GM12878 (cell line): Measurements from ENCODE around the gene SETBP1. TPM values are rescaled to one million over a fixed set of nuclear protein-coding genes. Genes with fewer than 3 reads are reported as not detected.

Experiments
- ATAC-seq: fragments of 200-7000 bp; cut with Tn5 transposase; 3 replicates; pipeline ENCODE4 v1.9.1; 2020; ENCODE audit warnings: mild to moderate bottlenecking, moderate library complexity
- BruUV-seq: library from RNA; stranded (reverse); fragments of 400-500 nt; replicated peaks from 2 replicates; lab custom pipeline; 2021; lab: Mats Ljungman, UMichigan
- CTCF ChIA-PET: fragments of 300-600 bp; sonication (Branson Sonifier 250); formaldehyde crosslinking; extraction: SDS; loops from one replicate; lab custom pipeline; 2021; ENCODE audit warnings: inconsistent platforms; lab: Yijun Ruan, JAX
- POLR2A ChIA-PET: fragments of 350-600 bp; formaldehyde crosslinking; extraction: SDS; loops from one replicate; lab custom pipeline; 2021; ENCODE audit warnings: inconsistent platforms; lab: Charles Lee
- RAD21 ChIA-PET: fragments of 300-600 bp; sonication (Branson Sonifier 250); formaldehyde crosslinking; loops from one replicate; lab custom pipeline; 2023; ENCODE audit warnings: antibody characterized with exemption; ENCODE audit not compliant: unreplicated experiment; lab: Charles Lee
- SMC1A ChIA-PET: fragments of 300-600 bp; sonication (Branson Sonifier 250); formaldehyde crosslinking; loops from one replicate; lab custom pipeline; 2023; ENCODE audit not compliant: unreplicated experiment, uncharacterized antibody; lab: Charles Lee
- DNase-seq: peaks from one replicate; pipeline ENCODE4 v3.0.0-alpha.2; 2011; ENCODE audit warnings: low read depth, low spot score
- FAIRE-seq: peaks from 3 replicates; lab custom pipeline; 2011; peaks lifted over from hg19 to GRCh38; lab: Jason Lieb, UNC
- H2AFZ ChIP-seq: 2 replicates; pipeline ENCODE4 v1.6.0; 2011; ENCODE audit warnings: low read depth, low read length, control low read depth; ENCODE audit not compliant: control insufficient read depth
- H3K27ac ChIP-seq: 2 replicates; pipeline ENCODE4 v1.5.1; 2011; ENCODE audit warnings: control low read depth; ENCODE audit not compliant: control insufficient read depth, insufficient read depth
- H3K27me3 ChIP-seq, 2 experiments: replicated peaks in 1 of 2; 2 replicates each; pipeline versions ENCODE4 v1.6.0 to v1.6.1; 2011; ENCODE audit warnings: low read length in 1 of 2; ENCODE audit not compliant: control insufficient read depth in 2 of 2, insufficient read depth in 2 of 2
- H3K36me3 ChIP-seq, 2 experiments: 2 replicates each; pipeline ENCODE4 v1.5.1; 2011; ENCODE audit warnings: low read length in 1 of 2; ENCODE audit not compliant: control insufficient read depth in 2 of 2, insufficient read depth in 2 of 2
- H3K4me1 ChIP-seq: 2 replicates; pipeline ENCODE4 v1.6.1; 2011; ENCODE audit warnings: mild to moderate bottlenecking, low read length, moderate library complexity, mixed read lengths; ENCODE audit not compliant: control insufficient read depth, insufficient read depth
- H3K4me2 ChIP-seq: 2 replicates; pipeline ENCODE4 v1.6.0; 2011; ENCODE audit warnings: control low read depth; ENCODE audit not compliant: control insufficient read depth, insufficient read depth
- H3K4me3 ChIP-seq: fragments of 200-600 bp; sonication (generic); 2 replicates; pipeline ENCODE4 v1.5.1; 2016
- H3K79me2 ChIP-seq: 2 replicates; pipeline ENCODE4 v1.6.0; 2011; ENCODE audit warnings: low read length; ENCODE audit not compliant: control insufficient read depth, insufficient read depth
- H3K9ac ChIP-seq: 2 replicates; pipeline ENCODE4 v1.8.0; 2011; ENCODE audit warnings: low read length, control low read depth, mixed read lengths; ENCODE audit not compliant: control insufficient read depth, insufficient read depth
- H3K9me3 ChIP-seq: replicated peaks from 3 replicates; pipeline ENCODE4 v1.5.1; 2011; ENCODE audit warnings: mild to moderate bottlenecking, low read length; ENCODE audit not compliant: control insufficient read depth, insufficient read depth
- H4K20me1 ChIP-seq: 2 replicates; pipeline ENCODE4 v1.6.0; 2011; ENCODE audit not compliant: control insufficient read depth, insufficient read depth
- BCL11A ChIP-seq: IDR thresholded peaks from 2 replicates; pipeline ENCODE4 v1.6.1; 2011; ENCODE audit warnings: low read depth, low read length
- BCL3 ChIP-seq: IDR thresholded peaks from 2 replicates; pipeline ENCODE4 v1.6.1; 2011; ENCODE audit warnings: borderline replicate concordance, low read depth, mild to moderate bottlenecking, moderate library complexity, low read length; ENCODE audit not compliant: insufficient read depth, poor library complexity, severe bottlenecking
- DPF2 ChIP-seq: fragments of 450-650 bp; IDR thresholded peaks from 2 replicates; pipeline ENCODE4 v1.6.1; 2017; ENCODE audit warnings: mild to moderate bottlenecking
- FOS ChIP-seq: IDR thresholded peaks from 3 replicates; pipeline ENCODE4 v1.6.1; 2011; ENCODE audit warnings: borderline replicate concordance; ENCODE audit not compliant: insufficient read length; ENCODE audit errors: extremely low read depth
- JUND ChIP-seq: IDR thresholded peaks from 2 replicates; pipeline ENCODE4 v1.6.1; 2012; ENCODE audit warnings: low read depth, mild to moderate bottlenecking, low read length, improper control_type of control experiment, moderate library complexity
- NRF1 ChIP-seq: conservative IDR thresholded peaks from 2 replicates; pipeline ENCODE4 v1.6.1; 2011; ENCODE audit warnings: mild to moderate bottlenecking, low read depth, low read length, improper control_type of control experiment
- PKNOX1 ChIP-seq: fragments of 450-650 bp; IDR thresholded peaks from 2 replicates; pipeline ENCODE4 v1.6.1; 2016; ENCODE audit warnings: mild to moderate bottlenecking
- RB1 ChIP-seq: fragments of 450-650 bp; formaldehyde crosslinking; IDR thresholded peaks from 2 replicates; pipeline ENCODE4 v1.6.1; 2017; ENCODE audit warnings: mild to moderate bottlenecking, borderline replicate concordance
- REST ChIP-seq: IDR thresholded peaks from 2 replicates; pipeline ENCODE4 v1.6.1; 2012; ENCODE audit warnings: mild to moderate bottlenecking, low read depth, low read length
- SIX5 ChIP-seq: IDR thresholded peaks from 2 replicates; pipeline ENCODE4 v1.6.1; 2011; ENCODE audit warnings: mild to moderate bottlenecking, low read depth, low read length, moderate library complexity; ENCODE audit not compliant: severe bottlenecking
- SMAD1 ChIP-seq: fragments of 450-650 bp; IDR thresholded peaks from 2 replicates; pipeline ENCODE4 v1.6.1; 2018; ENCODE audit warnings: mild to moderate bottlenecking, low read depth; ENCODE audit not compliant: partially characterized antibody
- SMAD5 ChIP-seq: IDR thresholded peaks from 2 replicates; pipeline ENCODE4 v1.6.1; 2016; ENCODE audit warnings: antibody characterized with exemption, low read depth
- WRNIP1 ChIP-seq: IDR thresholded peaks from 2 replicates; pipeline ENCODE4 v1.6.1; 2011; ENCODE audit warnings: low read depth, low read length, improper control_type of control experiment, borderline replicate concordance
- YBX1 ChIP-seq: fragments of 450-650 bp; IDR thresholded peaks from 2 replicates; pipeline ENCODE4 v1.6.1; 2016; ENCODE audit warnings: antibody characterized with exemption
- ZNF207 ChIP-seq: fragments of 450-650 bp; IDR thresholded peaks from 2 replicates; pipeline ENCODE4 v1.6.1; 2014; ENCODE audit warnings: antibody characterized with exemption, mild to moderate bottlenecking, borderline replicate concordance
- ZNF384 ChIP-seq: IDR thresholded peaks from 2 replicates; pipeline ENCODE4 v1.6.1; 2012; ENCODE audit warnings: low read depth, mild to moderate bottlenecking, low read length, improper control_type of control experiment, borderline replicate concordance
- WGBS: methylation state at CpG from one replicate; pipeline ENCODE4 v1.1.6; 2016; ENCODE audit warnings: low lambda C conversion rate; ENCODE audit not compliant: insufficient replicate concordance, insufficient coverage; ENCODE audit errors: missing lambda C conversion rate; 5-methylcytosine and 5-hydroxymethylcytosine counted together
- in situ Hi-C: fragments of 300-500 bp; cut with MboI; formaldehyde crosslinking; loops from 9 replicates; pipeline ENCODE4 v1.14.3; 2018; ENCODE audit warnings: mixed read lengths
- intact Hi-C: fragments of 100-400 bp; cut with micrococcal nuclease; formaldehyde crosslinking; loops from one replicate; pipeline ENCODE4 v1.14.2; 2022; ENCODE audit not compliant: unreplicated experiment
- polyA plus RNA-seq, 11 experiments: library from polyadenylated mRNA; depleted of rRNA in 4 of 11; unstranded in 6 of 11; stranded (reverse) in 5 of 11; fragments of >200 nt; fragmentation: Nextera tagmentation in 4 of 11; fragmentation: Illumina TruSeq in 1 of 11; extraction: Ambion mirVana in 4 of 11; extraction: Trizol in 1 of 11; gene quantifications; 1 replicate in 1 of 11; 2 replicates in 10 of 11; pipeline versions ENCODE4 v1.2.1 to v1.2.3, GENCODE V29; 2011 to 2016; ENCODE audit warnings: inconsistent platforms in 2 of 11, missing spikeins in 2 of 11, low read depth in 1 of 11
- total RNA-seq, 4 experiments: library from RNA; depleted of rRNA in 3 of 4; stranded (reverse); fragments of >200 nt in 3 of 4; fragmentation: Illumina TruSeq in 1 of 4; extraction: Trizol in 1 of 4; gene quantifications; 2 replicates each; pipeline versions ENCODE4 v1.2.1 to v1.2.3, GENCODE V29; 2013 to 2021
- TF ChIP-seq, protein P1 (sequence below): IDR thresholded peaks from 2 replicates; pipeline ENCODE4 v1.6.1; 2012; ENCODE audit warnings: low read depth, low read length, improper control_type of control experiment
- TF ChIP-seq, protein P2 (sequence below): IDR thresholded peaks from 2 replicates; pipeline ENCODE4 v1.6.1; 2011; ENCODE audit warnings: borderline replicate concordance, low read depth, mild to moderate bottlenecking, moderate library complexity, mixed read lengths, low read length; ENCODE audit not compliant: insufficient read depth; ENCODE audit errors: extremely low read length

The SETBP1 gene
- total and polyA plus RNA-seq, 10 of the 15 experiments (the other 5 are each of a cell fraction or from before 2014, with no cell fraction given) = 0.99 to 29.7 (median 8.3) TPM

- Histone ChIP-seq H3K79me2 (no peaks in the 10 kb centered on the region), H3K27me3 (no peaks in the 10 kb centered on the region), H3K4me2 (no peak overlapping the region), H3K9ac (no peak overlapping the region), H2AFZ (no peak overlapping the region), H3K4me1 (peaks cover 9% of the 10 kb centered on the region), H4K20me1 (no peaks in the 10 kb centered on the region), H3K9me3 (no peaks in the 10 kb centered on the region), H3K36me3 (0 out of 4 replicates have a peak, but pooled peaks cover 0 to under 1% of the 10 kb centered on the region in 2 experiments), H3K4me3 (no peak overlapping the region), H3K27ac (no peak overlapping the region)
- DNase-seq = no peak
- RAD21 ChIA-PET = no interaction called here
- POLR2A ChIA-PET = no interaction called here
- CTCF ChIA-PET = interaction anchor here (1.9 kb wide), 1 partner anchor 14 kb away, joined by 7 read pairs; no protein-coding TSS in a partner anchor
- ATAC-seq = no peak
- WGBS = 46% methylated on average over 1 of the region's 1 CpG
- no peak for TF ChIP-seq RB1
- TF ChIP-seq DPF2 = no peak
- TF ChIP-seq PKNOX1 = no peak
- no peak for TF ChIP-seq SMAD1
- TF ChIP-seq REST = no peak
- TF ChIP-seq BCL3 = no peak
- no peak for TF ChIP-seq ZNF207
- TF ChIP-seq ZNF384 = no peak
- TF ChIP-seq BCL11A = no peak
- no peak for TF ChIP-seq JUND
- TF ChIP-seq YBX1 = no peak
- TF ChIP-seq SIX5 = no peak
- TF ChIP-seq FOS = no peak
- no peak for TF ChIP-seq NRF1
- no peak for TF ChIP-seq SMAD5
- TF ChIP-seq, protein P1, sequence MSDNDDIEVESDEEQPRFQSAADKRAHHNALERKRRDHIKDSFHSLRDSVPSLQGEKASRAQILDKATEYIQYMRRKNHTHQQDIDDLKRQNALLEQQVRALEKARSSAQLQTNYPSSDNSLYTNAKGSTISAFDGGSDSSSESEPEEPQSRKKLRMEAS = no peak
- TF ChIP-seq WRNIP1 = no peak
- TF ChIP-seq, protein P2, sequence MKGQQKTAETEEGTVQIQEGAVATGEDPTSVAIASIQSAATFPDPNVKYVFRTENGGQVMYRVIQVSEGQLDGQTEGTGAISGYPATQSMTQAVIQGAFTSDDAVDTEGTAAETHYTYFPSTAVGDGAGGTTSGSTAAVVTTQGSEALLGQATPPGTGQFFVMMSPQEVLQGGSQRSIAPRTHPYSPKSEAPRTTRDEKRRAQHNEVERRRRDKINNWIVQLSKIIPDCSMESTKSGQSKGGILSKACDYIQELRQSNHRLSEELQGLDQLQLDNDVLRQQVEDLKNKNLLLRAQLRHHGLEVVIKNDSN = no peak
- no peak for FAIRE-seq
- in situ Hi-C loops = no loop called here
- SMC1A ChIA-PET = interaction anchor here (0.6 to 1.7 kb wide), 9 partner anchors 12 to 63 kb away, joined by 3 to 4 read pairs (median 3); no protein-coding TSS in a partner anchor
- intact Hi-C loops = no loop called here
- BruUV-seq = no TSS peak
Observed at GRCh38 chr18:44793685-44794084, 113.0 kb downstream of the SETBP1 start.
